ENCODE results near the gene ADAMTS13. TPM values are rescaled to one million over a fixed set of nuclear protein-coding genes. Genes with fewer than 3 reads are reported as not detected.

The ADAMTS13 gene
- total and polyA plus RNA-seq, 4 donors: 6.5 to 13.3 (median 10.4) TPM

- no peak overlapping the region for H3K27ac ChIP-seq (ENCODE audit: low read depth in 1 of 2, low read length in 2 of 2)
Measured at GRCh38 chr9:133476036-133476931, 54.1 kb downstream of the ADAMTS13 start.

More at GRCh38 chr9:133476036-133476931, 54.1 kb downstream of the ADAMTS13 start:
- H3K9me3 ChIP-seq (ENCODE audit: control insufficient read depth in 4 of 4, low read length in 3 of 4): no peaks in the 10 kb centered on the region
- no peak for TF ChIP-seq HNF4A (conservative IDR thresholded peaks at IDR 0.05)
- TF ChIP-seq, protein P1, sequence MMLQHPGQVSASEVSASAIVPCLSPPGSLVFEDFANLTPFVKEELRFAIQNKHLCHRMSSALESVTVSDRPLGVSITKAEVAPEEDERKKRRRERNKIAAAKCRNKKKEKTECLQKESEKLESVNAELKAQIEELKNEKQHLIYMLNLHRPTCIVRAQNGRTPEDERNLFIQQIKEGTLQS (IDR thresholded peaks at IDR 0.05): no peak
- TF ChIP-seq, protein P2, sequence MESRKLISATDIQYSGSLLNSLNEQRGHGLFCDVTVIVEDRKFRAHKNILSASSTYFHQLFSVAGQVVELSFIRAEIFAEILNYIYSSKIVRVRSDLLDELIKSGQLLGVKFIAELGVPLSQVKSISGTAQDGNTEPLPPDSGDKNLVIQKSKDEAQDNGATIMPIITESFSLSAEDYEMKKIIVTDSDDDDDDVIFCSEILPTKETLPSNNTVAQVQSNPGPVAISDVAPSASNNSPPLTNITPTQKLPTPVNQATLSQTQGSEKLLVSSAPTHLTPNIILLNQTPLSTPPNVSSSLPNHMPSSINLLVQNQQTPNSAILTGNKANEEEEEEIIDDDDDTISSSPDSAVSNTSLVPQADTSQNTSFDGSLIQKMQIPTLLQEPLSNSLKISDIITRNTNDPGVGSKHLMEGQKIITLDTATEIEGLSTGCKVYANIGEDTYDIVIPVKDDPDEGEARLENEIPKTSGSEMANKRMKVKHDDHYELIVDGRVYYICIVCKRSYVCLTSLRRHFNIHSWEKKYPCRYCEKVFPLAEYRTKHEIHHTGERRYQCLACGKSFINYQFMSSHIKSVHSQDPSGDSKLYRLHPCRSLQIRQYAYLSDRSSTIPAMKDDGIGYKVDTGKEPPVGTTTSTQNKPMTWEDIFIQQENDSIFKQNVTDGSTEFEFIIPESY (IDR thresholded peaks at IDR 0.05): no peak
- no peak for TF ChIP-seq YY1 (IDR thresholded peaks at IDR 0.05)
- TF ChIP-seq MAX (IDR thresholded peaks at IDR 0.05): no peak
- no peak for TF ChIP-seq JUND (IDR thresholded peaks at IDR 0.05)
- no peak for TF ChIP-seq HNF4G (IDR thresholded peaks at IDR 0.05)
- TF ChIP-seq, protein P3, sequence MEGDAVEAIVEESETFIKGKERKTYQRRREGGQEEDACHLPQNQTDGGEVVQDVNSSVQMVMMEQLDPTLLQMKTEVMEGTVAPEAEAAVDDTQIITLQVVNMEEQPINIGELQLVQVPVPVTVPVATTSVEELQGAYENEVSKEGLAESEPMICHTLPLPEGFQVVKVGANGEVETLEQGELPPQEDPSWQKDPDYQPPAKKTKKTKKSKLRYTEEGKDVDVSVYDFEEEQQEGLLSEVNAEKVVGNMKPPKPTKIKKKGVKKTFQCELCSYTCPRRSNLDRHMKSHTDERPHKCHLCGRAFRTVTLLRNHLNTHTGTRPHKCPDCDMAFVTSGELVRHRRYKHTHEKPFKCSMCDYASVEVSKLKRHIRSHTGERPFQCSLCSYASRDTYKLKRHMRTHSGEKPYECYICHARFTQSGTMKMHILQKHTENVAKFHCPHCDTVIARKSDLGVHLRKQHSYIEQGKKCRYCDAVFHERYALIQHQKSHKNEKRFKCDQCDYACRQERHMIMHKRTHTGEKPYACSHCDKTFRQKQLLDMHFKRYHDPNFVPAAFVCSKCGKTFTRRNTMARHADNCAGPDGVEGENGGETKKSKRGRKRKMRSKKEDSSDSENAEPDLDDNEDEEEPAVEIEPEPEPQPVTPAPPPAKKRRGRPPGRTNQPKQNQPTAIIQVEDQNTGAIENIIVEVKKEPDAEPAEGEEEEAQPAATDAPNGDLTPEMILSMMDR (IDR thresholded peaks at IDR 0.05; ENCODE audit: low read depth, low read length, missing input control): no peak
- TF ChIP-seq GABPA (IDR thresholded peaks at IDR 0.05 in 1 of 2, conservative IDR thresholded peaks at IDR 0.05 in 1 of 2): no peak
- TF ChIP-seq REST (IDR thresholded peaks at IDR 0.05): no peak
- no peak for TF ChIP-seq EGR1 (IDR thresholded peaks at IDR 0.05; ENCODE audit: low read depth in 2 of 2)
- TF ChIP-seq FOXA2 (IDR thresholded peaks at IDR 0.05): no peak
- no peaks in the 10 kb centered on the region for H3K27me3 ChIP-seq (ENCODE audit: control insufficient read depth in 4 of 4, insufficient read depth in 4 of 4, low read length in 3 of 4)
- H3K9ac ChIP-seq (ENCODE audit: low read depth in 1 of 2, low read length in 2 of 2): no peak overlapping the region
- no peak for DNase-seq (ENCODE audit: low spot score)
- H3K4me1 ChIP-seq (ENCODE audit: control insufficient read depth in 4 of 4, insufficient read depth in 4 of 4, low read length in 3 of 4): peaks cover 0 to 20% (median 9%) of the 10 kb centered on the region in 4 donors
- H3K36me3 ChIP-seq (ENCODE audit: control insufficient read depth in 4 of 4, insufficient read depth in 3 of 4, low read depth in 1 of 4, low read length in 3 of 4): no peaks in the 10 kb centered on the region
- H3K4me3 ChIP-seq (ENCODE audit: low read depth in 1 of 3, low read length in 3 of 3): no peak overlapping the region
- 81% methylated on average over 27 of the region's 27 CpGs for WGBS

Measured in liver (tissue), 9 donors.